MCF 10A (cell line): ENCODE results near the gene CNDP2. TPM values are rescaled to one million over a fixed set of nuclear protein-coding genes. Genes with fewer than 3 reads are reported as not detected.
"Not testable (repeated sequence)": the region's sequence is repeated elsewhere in the genome, so short reads cannot be mapped to it uniquely, and the experiment has no call there.

Experiments
- BruUV-seq: library from RNA; stranded (reverse); fragments of 400-500 nt; replicated peaks from 2 replicates; lab custom pipeline; 2021; lab: Mats Ljungman, UMichigan
- CTCF ChIA-PET: fragments of 300-600 bp; sonication (Branson Sonifier 250); formaldehyde crosslinking; extraction: SDS; loops from one replicate; lab custom pipeline; 2021; ENCODE audit warnings: antibody characterized with exemption, inconsistent platforms; lab: Yijun Ruan, JAX
- POLR2A ChIA-PET: fragments of 300-600, 350-650 bp; sonication (Branson Sonifier 250); formaldehyde crosslinking; extraction: SDS; loops from one replicate; lab custom pipeline; 2020; ENCODE audit warnings: antibody characterized with exemption, inconsistent platforms; lab: Yijun Ruan, JAX
- DNase-seq: peaks from one replicate; pipeline ENCODE4 v3.0.0-alpha.2; 2018; ENCODE audit not compliant: unreplicated experiment
- H3K27ac Mint-ChIP-seq: one replicate; pipeline ENCODE4 v1.8.0; 2022; ENCODE audit warnings: mild to moderate bottlenecking, low read depth, mixed read lengths; ENCODE audit not compliant: unreplicated experiment
- H3K27me3 Mint-ChIP-seq: one replicate; pipeline ENCODE4 v1.8.0; 2022; ENCODE audit warnings: mixed read lengths; ENCODE audit not compliant: insufficient read depth, unreplicated experiment
- H3K36me3 Mint-ChIP-seq: one replicate; pipeline ENCODE4 v1.8.0; 2022; ENCODE audit warnings: mild to moderate bottlenecking, moderate library complexity, mixed read lengths; ENCODE audit not compliant: insufficient read depth, unreplicated experiment
- H3K4me1 Mint-ChIP-seq: one replicate; pipeline ENCODE4 v1.8.0; 2022; ENCODE audit warnings: mixed read lengths; ENCODE audit not compliant: insufficient read depth, unreplicated experiment
- H3K4me3 Mint-ChIP-seq: one replicate; pipeline ENCODE4 v1.8.0; 2022; ENCODE audit warnings: mild to moderate bottlenecking, moderate library complexity, mixed read lengths; ENCODE audit not compliant: unreplicated experiment
- H3K9me3 Mint-ChIP-seq: one replicate; pipeline ENCODE4 v1.8.0; 2022; ENCODE audit warnings: mixed read lengths; ENCODE audit not compliant: unreplicated experiment
- intact Hi-C: fragments of 100-400 bp; cut with micrococcal nuclease; formaldehyde crosslinking; loops from 2 replicates; pipeline ENCODE4 v1.14.1; 2022
- total RNA-seq: library from RNA; stranded (reverse); gene quantifications from 2 replicates; pipeline ENCODE4 v1.2.3, GENCODE V29; 2022
- TF ChIP-seq, protein P1 (sequence below): fragments of 200-600 bp; IDR thresholded peaks from one replicate; pipeline ENCODE4 v1.8.0; 2022; ENCODE audit warnings: antibody characterized with exemption, mild to moderate bottlenecking; ENCODE audit not compliant: unreplicated experiment

Gene CNDP2
- total RNA-seq, 1 experiment from 2014 or later: 194 TPM

DNA sequence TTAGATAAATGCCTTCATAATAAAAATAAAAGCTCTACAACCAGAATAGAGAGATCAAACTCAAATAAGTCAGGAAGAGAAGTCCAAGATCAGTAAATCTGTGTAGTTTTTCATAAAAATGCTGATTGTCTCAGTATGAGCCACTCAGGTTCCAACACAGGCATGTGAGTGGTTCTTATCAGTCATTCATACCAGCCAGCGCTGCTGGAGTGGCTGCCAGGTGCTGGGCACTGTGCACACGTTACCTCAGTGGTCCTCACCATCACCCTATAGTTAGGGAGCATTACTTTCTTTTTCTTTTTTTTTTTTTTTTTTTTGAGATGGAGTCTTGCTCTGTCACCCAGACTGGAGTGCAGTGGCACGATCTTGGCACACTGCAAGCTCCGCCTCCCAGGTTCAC is 61.9 kb downstream of the CNDP2 start:
- H3K9me3 Mint-ChIP-seq: no peaks in the 10 kb centered on the region
- TF ChIP-seq, protein P1, sequence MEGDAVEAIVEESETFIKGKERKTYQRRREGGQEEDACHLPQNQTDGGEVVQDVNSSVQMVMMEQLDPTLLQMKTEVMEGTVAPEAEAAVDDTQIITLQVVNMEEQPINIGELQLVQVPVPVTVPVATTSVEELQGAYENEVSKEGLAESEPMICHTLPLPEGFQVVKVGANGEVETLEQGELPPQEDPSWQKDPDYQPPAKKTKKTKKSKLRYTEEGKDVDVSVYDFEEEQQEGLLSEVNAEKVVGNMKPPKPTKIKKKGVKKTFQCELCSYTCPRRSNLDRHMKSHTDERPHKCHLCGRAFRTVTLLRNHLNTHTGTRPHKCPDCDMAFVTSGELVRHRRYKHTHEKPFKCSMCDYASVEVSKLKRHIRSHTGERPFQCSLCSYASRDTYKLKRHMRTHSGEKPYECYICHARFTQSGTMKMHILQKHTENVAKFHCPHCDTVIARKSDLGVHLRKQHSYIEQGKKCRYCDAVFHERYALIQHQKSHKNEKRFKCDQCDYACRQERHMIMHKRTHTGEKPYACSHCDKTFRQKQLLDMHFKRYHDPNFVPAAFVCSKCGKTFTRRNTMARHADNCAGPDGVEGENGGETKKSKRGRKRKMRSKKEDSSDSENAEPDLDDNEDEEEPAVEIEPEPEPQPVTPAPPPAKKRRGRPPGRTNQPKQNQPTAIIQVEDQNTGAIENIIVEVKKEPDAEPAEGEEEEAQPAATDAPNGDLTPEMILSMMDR: no peak
- CTCF ChIA-PET: interaction anchor here (1.6 kb wide), 1 partner anchor 205 kb away, joined by 5 read pairs; no protein-coding TSS in a partner anchor
- H3K36me3 Mint-ChIP-seq: no peaks in the 10 kb centered on the region
- no peaks in the 10 kb centered on the region for H3K4me1 Mint-ChIP-seq
- POLR2A ChIA-PET: no interaction called here
- no TSS peak for BruUV-seq
- H3K27ac Mint-ChIP-seq: no peak overlapping the region
- no peak overlapping the region for H3K4me3 Mint-ChIP-seq
- intact Hi-C loops: no loop called here
- H3K27me3 Mint-ChIP-seq: peaks cover 55% of the 10 kb centered on the region
- no peak for DNase-seq

GRCh38 chr18:74562131-74562730 is 66.1 kb downstream of the CNDP2 start:
- TF ChIP-seq, protein P1: no peak
- ChIA-PET CTCF (interaction anchor here (0.6 to 0.8 kb wide), 2 partner anchors 10 to 70 kb away, joined by 3 to 5 read pairs; no protein-coding TSS in a partner anchor), POLR2A (no interaction called here)
- no TSS peak for BruUV-seq
- no peak overlapping the region for H3K4me3 Mint-ChIP-seq
- H3K36me3 Mint-ChIP-seq: no peaks in the 10 kb centered on the region
- H3K4me1 Mint-ChIP-seq: no peaks in the 10 kb centered on the region
- H3K9me3 Mint-ChIP-seq: no peaks in the 10 kb centered on the region
- no peak for DNase-seq
- H3K27me3 Mint-ChIP-seq: peaks cover 17% of the 10 kb centered on the region
- intact Hi-C loops: no loop called here
- no peak overlapping the region for H3K27ac Mint-ChIP-seq

DNA sequence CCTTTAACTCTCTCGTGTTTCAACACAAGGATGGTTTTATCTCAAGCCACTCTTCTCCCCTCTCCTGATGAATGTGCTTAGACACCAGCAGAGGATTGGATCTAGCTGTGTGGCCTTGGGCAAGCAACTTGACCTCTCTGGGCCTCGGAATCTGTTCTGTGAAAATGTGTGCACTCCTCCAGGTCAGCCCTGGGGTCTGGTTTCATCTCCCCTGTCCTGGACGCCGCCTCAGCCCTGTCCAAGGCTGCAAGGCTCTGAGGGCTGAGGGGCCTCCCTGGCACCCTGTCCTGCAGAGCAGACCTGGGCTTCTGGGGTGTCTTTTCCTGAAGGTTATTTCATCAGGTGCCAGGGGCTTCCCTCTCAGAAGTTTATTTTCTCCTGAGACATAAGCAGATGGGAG is 66.6 kb downstream of the CNDP2 start:
- no peaks in the 10 kb centered on the region for H3K9me3 Mint-ChIP-seq
- DNase-seq: no peak
- no peak overlapping the region for H3K27ac Mint-ChIP-seq
- intact Hi-C loops: no loop called here
- H3K36me3 Mint-ChIP-seq: no peaks in the 10 kb centered on the region
- ChIA-PET POLR2A (no interaction called here), CTCF (interaction anchor here (0.8 to 1.9 kb wide), 2 partner anchors 9 to 12 kb away, joined by 3 to 18 read pairs; no protein-coding TSS in a partner anchor)
- H3K4me1 Mint-ChIP-seq: no peaks in the 10 kb centered on the region
- H3K4me3 Mint-ChIP-seq: no peak overlapping the region
- BruUV-seq: no TSS peak
- TF ChIP-seq, protein P1: no peak
- H3K27me3 Mint-ChIP-seq: peaks cover 12% of the 10 kb centered on the region

- ChIA-PET CTCF (interaction anchor here (1.1 to 1.9 kb wide), 2 partner anchors 13 to 210 kb away, joined by 11 to 18 read pairs; no protein-coding TSS in a partner anchor), POLR2A (no interaction called here)
- Mint-ChIP-seq H3K4me1 (no peaks in the 10 kb centered on the region), H3K27me3 (peaks cover 19% of the 10 kb centered on the region), H3K4me3 (no peak overlapping the region), H3K9me3 (no peaks in the 10 kb centered on the region), H3K36me3 (no peaks in the 10 kb centered on the region), H3K27ac (no peak overlapping the region)
- no peak for DNase-seq
- TF ChIP-seq, protein P1: no peak
- BruUV-seq: no TSS peak
- intact Hi-C loops: no loop called here
Observed at GRCh38 chr18:74563999-74564398, 67.8 kb downstream of the CNDP2 start.

DNA sequence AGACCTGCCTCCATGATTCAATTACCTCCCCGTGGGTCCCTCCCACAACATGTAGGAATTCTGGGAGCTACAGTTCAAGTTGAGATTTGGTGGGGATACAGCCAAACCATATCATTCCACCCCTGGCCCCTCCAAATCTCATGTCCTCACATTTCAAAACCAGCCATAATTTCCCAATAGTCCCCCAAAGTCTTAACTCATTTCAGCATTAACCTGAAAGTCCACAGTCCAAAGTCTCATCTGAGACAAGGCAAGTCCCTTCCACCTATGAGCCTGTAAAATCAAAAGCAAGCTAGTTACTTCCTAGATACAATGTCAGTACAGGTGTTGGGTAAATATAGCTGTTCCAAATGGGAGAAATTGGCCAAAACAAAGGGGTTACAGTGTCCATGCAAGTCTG is 69.0 kb downstream of the CNDP2 start:
- DNase-seq, H3K4me3 Mint-ChIP-seq, H3K36me3 Mint-ChIP-seq, POLR2A ChIA-PET, intact Hi-C loops, H3K27ac Mint-ChIP-seq, H3K4me1 Mint-ChIP-seq, BruUV-seq, H3K9me3 Mint-ChIP-seq: not testable (repeated sequence)
- CTCF ChIA-PET: interaction anchor here (0.6 to 1.2 kb wide), 3 partner anchors 72 to 511 kb away, joined by 3 to 11 read pairs (median 6); no protein-coding TSS in a partner anchor
- H3K27me3 Mint-ChIP-seq: peaks cover 21% of the 10 kb centered on the region

- BruUV-seq, intact Hi-C loops, H3K27ac Mint-ChIP-seq, DNase-seq, H3K36me3 Mint-ChIP-seq, H3K4me1 Mint-ChIP-seq, H3K4me3 Mint-ChIP-seq, H3K9me3 Mint-ChIP-seq, POLR2A ChIA-PET: not testable (repeated sequence)
- peaks cover 29% of the 10 kb centered on the region for H3K27me3 Mint-ChIP-seq
- CTCF ChIA-PET: interaction anchor here (1.2 kb wide), 1 partner anchor 73 kb away, joined by 6 read pairs; no protein-coding TSS in a partner anchor
Observed at GRCh38 chr18:74565993-74566392, 69.8 kb downstream of the CNDP2 start.
